NCI-H2171 (cell line): Measurements from ENCODE around the gene SLC39A9.

Experiments
- DNase-seq: peaks from one replicate; lab custom pipeline; 2025; lab: John Stamatoyannopoulos, UW

Gene SLC39A9

GRCh38 chr14:69398053-69398817, at the start of gene SLC39A9, which contains the start of gene ERH:
Gene SLC39A9 (plus strand): TSS chr14:69398692. CDS start chr14:69399370, 678 bp downstream.
Gene ERH (minus strand): TSS chr14:69398299. CDS start chr14:69398233, 66 bp downstream.
- DNase-seq, result peak; percentile 99

GRCh38 chr14:69349091-69349777, 49.3 kb upstream of the SLC39A9 start:
- DNase-seq, result no peak

- DNase-seq, result no peak
These were observed 47.6 kb upstream of the SLC39A9 start for GRCh38 chr14:69350892-69351291.

- DNase-seq, result no peak
These were observed 47.1 kb upstream of the SLC39A9 start for GRCh38 chr14:69351385-69351784.

GRCh38 chr14:69351911-69352310, 46.6 kb upstream of the SLC39A9 start:
- DNase-seq, result no peak

GRCh38 chr14:69353168-69353567, 45.3 kb upstream of the SLC39A9 start:
- no peak for DNase-seq

GRCh38 chr14:69354383-69355153, 43.9 kb upstream of the SLC39A9 start:
- DNase-seq, result peak; percentile 12

- DNase-seq, result no peak
These were observed 43.3 kb upstream of the SLC39A9 start for GRCh38 chr14:69355154-69355597.

- no peak for DNase-seq
These were observed 42.7 kb upstream of the SLC39A9 start for GRCh38 chr14:69355607-69356281.

GRCh38 chr14:69356903-69357543, 41.5 kb upstream of the SLC39A9 start:
- no peak for DNase-seq

- DNase-seq, result no peak
These were observed 40.8 kb upstream of the SLC39A9 start for GRCh38 chr14:69357544-69358200.

GRCh38 chr14:69358233-69358963, 40.1 kb upstream of the SLC39A9 start:
- no peak for DNase-seq

GRCh38 chr14:69358966-69359365, 39.5 kb upstream of the SLC39A9 start:
- no peak for DNase-seq

GRCh38 chr14:69360438-69361108, 37.9 kb upstream of the SLC39A9 start:
- DNase-seq, result peak; percentile 18

GRCh38 chr14:69363055-69363454, 35.4 kb upstream of the SLC39A9 start:
- no peak for DNase-seq

- DNase-seq, result no peak
These were observed 34.5 kb upstream of the SLC39A9 start for GRCh38 chr14:69363964-69364363.

GRCh38 chr14:69364378-69364777, 34.1 kb upstream of the SLC39A9 start:
- DNase-seq, result no peak

- no peak for DNase-seq
These were observed 32.4 kb upstream of the SLC39A9 start for GRCh38 chr14:69366069-69366468.

- DNase-seq, result no peak
These were observed 31.7 kb upstream of the SLC39A9 start for GRCh38 chr14:69366761-69367160.

GRCh38 chr14:69368381-69368780, 30.1 kb upstream of the SLC39A9 start:
- DNase-seq, result no peak
